GM12873 (cell line): ENCODE data around the gene NRDE2.

Experiments used
- CTCF ChIP-seq: IDR thresholded peaks from 2 replicates; pipeline ENCODE4 v1.5.1; 2012; ENCODE audit warnings: low read depth, mild to moderate bottlenecking, moderate library complexity, low read length, control low read depth; ENCODE audit not compliant: insufficient read depth; ENCODE audit errors: missing control alignments

The NRDE2 gene

GRCh38 chr14:90342327-90342726, 10.6 kb upstream of the NRDE2 start:
- no peak for TF ChIP-seq CTCF

- no peak for TF ChIP-seq CTCF
Measured at GRCh38 chr14:90341784-90342183, 10.0 kb upstream of the NRDE2 start.

GRCh38 chr14:90336985-90337384, 5.2 kb upstream of the NRDE2 start:
- TF ChIP-seq CTCF = no peak

GRCh38 chr14:90336401-90336800, 4.7 kb upstream of the NRDE2 start:
- no peak for TF ChIP-seq CTCF

GRCh38 chr14:90332271-90332584, 487 bp upstream of the NRDE2 start:
- TF ChIP-seq CTCF = no peak

GRCh38 chr14:90330203-90331196, 1.2 kb downstream of the NRDE2 start:
- no peak for TF ChIP-seq CTCF

- no peak for TF ChIP-seq CTCF
Measured at GRCh38 chr14:90321891-90322290, 9.8 kb downstream of the NRDE2 start.
